Neural progenitor cell (in vitro differentiated cells): ENCODE measurements around the gene FILIP1.

ENCODE experiments used
- EZH2 ChIP-seq: fragments of 200-600 bp; sonication (generic); IDR thresholded peaks from 2 replicates; pipeline ENCODE4 v1.6.1; 2017; ENCODE audit warnings: antibody characterized with exemption, mild to moderate bottlenecking, moderate library complexity
- EZH2phosphoT487 ChIP-seq: fragments of 200-600 bp; sonication (generic); IDR thresholded peaks from 2 replicates; pipeline ENCODE4 v1.6.1; 2017; ENCODE audit warnings: antibody characterized with exemption
- TF ChIP-seq, protein P1 (sequence below): fragments of 200-600 bp; sonication (generic); IDR thresholded peaks from 2 replicates; pipeline ENCODE4 v1.5.1; 2017; ENCODE audit warnings: antibody characterized with exemption, mild to moderate bottlenecking

DNA sequence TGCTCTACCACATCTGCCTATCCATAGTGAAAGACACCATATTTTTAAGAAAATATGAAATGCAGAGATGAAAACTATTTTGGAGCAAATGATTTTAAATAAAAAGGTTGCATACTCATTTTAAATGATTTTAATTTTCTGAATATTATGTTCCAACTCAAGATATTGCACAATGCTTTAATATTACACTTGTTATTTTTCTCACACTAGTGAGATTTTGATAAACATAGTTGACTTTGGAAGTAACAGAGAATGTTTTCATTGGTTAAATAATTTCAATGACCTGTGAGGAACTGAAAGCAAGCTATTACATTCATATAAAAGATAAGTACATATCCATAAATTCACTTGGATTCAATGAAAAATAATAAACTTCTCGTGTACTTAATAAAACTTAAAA is 201.9 kb downstream of the FILIP1 start:
- TF ChIP-seq EZH2 (no peak), EZH2phosphoT487 (no peak)
- TF ChIP-seq, protein P1, sequence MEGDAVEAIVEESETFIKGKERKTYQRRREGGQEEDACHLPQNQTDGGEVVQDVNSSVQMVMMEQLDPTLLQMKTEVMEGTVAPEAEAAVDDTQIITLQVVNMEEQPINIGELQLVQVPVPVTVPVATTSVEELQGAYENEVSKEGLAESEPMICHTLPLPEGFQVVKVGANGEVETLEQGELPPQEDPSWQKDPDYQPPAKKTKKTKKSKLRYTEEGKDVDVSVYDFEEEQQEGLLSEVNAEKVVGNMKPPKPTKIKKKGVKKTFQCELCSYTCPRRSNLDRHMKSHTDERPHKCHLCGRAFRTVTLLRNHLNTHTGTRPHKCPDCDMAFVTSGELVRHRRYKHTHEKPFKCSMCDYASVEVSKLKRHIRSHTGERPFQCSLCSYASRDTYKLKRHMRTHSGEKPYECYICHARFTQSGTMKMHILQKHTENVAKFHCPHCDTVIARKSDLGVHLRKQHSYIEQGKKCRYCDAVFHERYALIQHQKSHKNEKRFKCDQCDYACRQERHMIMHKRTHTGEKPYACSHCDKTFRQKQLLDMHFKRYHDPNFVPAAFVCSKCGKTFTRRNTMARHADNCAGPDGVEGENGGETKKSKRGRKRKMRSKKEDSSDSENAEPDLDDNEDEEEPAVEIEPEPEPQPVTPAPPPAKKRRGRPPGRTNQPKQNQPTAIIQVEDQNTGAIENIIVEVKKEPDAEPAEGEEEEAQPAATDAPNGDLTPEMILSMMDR, result no peak
